Choroid plexus epithelial cell (primary cell): ENCODE data around the gene SCART1.

Source experiments
- DNase-seq: peaks from one replicate; pipeline ENCODE4 v3.0.0-alpha.2; 2010; ENCODE audit warnings: low read depth
- H3K4me3 ChIP-seq: 2 replicates; pipeline ENCODE4 v1.5.1; 2011; ENCODE audit warnings: low read depth, mild to moderate bottlenecking, control low read depth, low read length, moderate library complexity
- CTCF ChIP-seq: conservative IDR thresholded peaks from 2 replicates; pipeline ENCODE4 v1.5.1; 2011; ENCODE audit warnings: low read depth, mild to moderate bottlenecking, control low read depth, inconsistent platforms, low read length, moderate library complexity

SCART1 gene

DNA sequence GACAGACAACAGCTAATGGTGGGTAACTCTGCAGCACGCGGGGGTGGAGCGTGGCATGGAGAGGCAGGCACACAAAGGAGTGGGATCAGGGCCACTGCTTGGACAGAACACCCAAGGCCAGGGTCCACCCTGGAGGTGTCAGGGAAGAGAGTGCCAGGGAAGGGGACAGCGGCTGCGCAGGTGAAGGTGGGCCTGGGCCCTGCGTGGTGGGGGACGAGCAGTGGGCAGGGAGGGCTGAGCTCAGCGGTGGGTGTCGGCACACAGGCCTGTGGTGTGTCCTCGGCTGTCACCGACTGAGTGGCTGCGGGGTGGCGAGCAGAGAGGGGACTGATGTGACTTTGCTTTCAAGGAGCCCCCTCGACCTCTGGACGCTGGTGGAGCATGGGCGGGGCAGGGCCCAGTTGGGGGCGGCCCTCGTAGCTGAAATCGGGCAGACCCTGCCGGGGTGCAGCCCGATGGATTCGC, 8.4 kb upstream of the SCART1 start:
- no peak for TF ChIP-seq CTCF
- DNase-seq: no peak

GRCh38 chr10:133445751-133446708, 7.7 kb upstream of the SCART1 start:
- no peak for TF ChIP-seq CTCF
- no peak for DNase-seq
- H3K4me3 ChIP-seq: no peak overlapping the region

More for the DNA sequence above, 8.4 kb upstream of the SCART1 start:
- no peak overlapping the region for H3K4me3 ChIP-seq

- TF ChIP-seq CTCF: no peak
- no peak for DNase-seq
- no peak overlapping the region for H3K4me3 ChIP-seq
Measured at GRCh38 chr10:133446979-133447378, 6.8 kb upstream of the SCART1 start.

DNA sequence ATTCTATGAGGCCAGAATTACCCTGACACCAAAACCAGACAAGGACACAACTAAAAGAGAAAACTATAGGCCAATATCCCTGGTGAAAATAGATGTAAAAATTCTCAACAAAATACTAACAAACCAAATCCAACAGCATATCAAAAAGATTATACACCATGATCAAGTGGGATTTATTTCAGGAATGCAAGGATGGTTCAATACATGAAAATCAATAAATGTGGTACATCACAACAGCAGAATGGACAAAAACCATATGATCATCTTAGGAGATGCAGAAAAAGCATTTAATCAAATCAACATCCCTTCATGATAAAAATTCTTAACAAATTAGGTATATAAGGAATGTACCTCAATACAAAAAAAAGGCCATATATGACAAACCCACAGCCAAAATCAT, 5.6 kb upstream of the SCART1 start:
- no peak for TF ChIP-seq CTCF
- no peak overlapping the region for H3K4me3 ChIP-seq
- no peak for DNase-seq

DNA sequence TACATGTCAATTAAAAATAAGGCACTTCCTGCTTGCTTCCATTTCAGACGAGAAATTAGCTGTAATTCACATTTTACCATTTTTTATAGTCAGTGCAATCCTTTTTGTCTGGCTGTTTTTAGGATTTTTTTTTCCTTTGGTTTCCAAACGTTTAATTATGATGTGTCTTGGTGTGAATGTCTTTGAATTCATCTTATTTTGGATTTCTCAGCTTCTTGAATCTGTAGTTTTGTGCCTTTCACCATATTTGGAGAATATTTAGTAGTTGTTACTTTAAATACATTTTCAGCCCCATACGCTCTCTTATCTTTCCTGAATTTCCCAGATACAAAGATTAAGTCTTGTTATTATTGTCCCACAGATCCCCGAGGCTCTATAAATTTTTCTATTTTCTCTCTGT, 2.4 kb upstream of the SCART1 start:
- no peak for DNase-seq
- TF ChIP-seq CTCF: no peak
- H3K4me3 ChIP-seq: no peak overlapping the region

- no peak for TF ChIP-seq CTCF
- no peak overlapping the region for H3K4me3 ChIP-seq
- no peak for DNase-seq
Measured at GRCh38 chr10:133452453-133452852, 1.3 kb upstream of the SCART1 start.
